Stimulated activated CD4-positive, alpha-beta T cell treated with anti-CD3 and anti-CD28 coated beads, Interleukin-15, amount 100 ng/mL, for 48 hours (primary cell): ENCODE measurements around the gene ZNF658.
A peak's percentile ranks its signal among the peaks of the same experiment; 100 is the strongest.
"Not testable (repeated sequence)": the region's sequence is repeated elsewhere in the genome, so short reads cannot be mapped to it uniquely, and the experiment has no call there.

Experiments
- DNase-seq, 2 donors: peaks; one replicate each; pipeline ENCODE4 v3.0.0-alpha.2; 2020; ENCODE audit warnings: low read depth in 2 of 2

ZNF658 gene

GRCh38 chr9:66900490-66901131, at the start of gene ZNF658:
TSS of gene ZNF658 (plus strand) at chr9:66900725. CDS start at chr9:66903562, 2,837 bp downstream.
- DNase-seq, result peak; percentile 55

- DNase-seq, result not testable (repeated sequence)
Measured at GRCh38 chr9:66861732-66862131, 38.8 kb upstream of the ZNF658 start.

- DNase-seq, result not testable (repeated sequence)
Measured at GRCh38 chr9:66868660-66869059, 31.9 kb upstream of the ZNF658 start.

GRCh38 chr9:66880605-66881004, 19.9 kb upstream of the ZNF658 start:
- not testable (repeated sequence) for DNase-seq

GRCh38 chr9:66881847-66882246, 18.7 kb upstream of the ZNF658 start:
- DNase-seq, result not testable (repeated sequence)

GRCh38 chr9:66890334-66890733, 10.2 kb upstream of the ZNF658 start:
- not testable (repeated sequence) for DNase-seq

GRCh38 chr9:66901141-66901540, 616 bp downstream of the ZNF658 start:
- not testable (repeated sequence) for DNase-seq

GRCh38 chr9:66909560-66909959, 9.0 kb downstream of the ZNF658 start:
- not testable (repeated sequence) for DNase-seq

- not testable (repeated sequence) for DNase-seq
Measured at GRCh38 chr9:66920072-66920471, 19.5 kb downstream of the ZNF658 start.

- DNase-seq, result not testable (repeated sequence)
Measured at GRCh38 chr9:66936194-66936870, 35.8 kb downstream of the ZNF658 start.

- DNase-seq, result not testable (repeated sequence)
Measured at GRCh38 chr9:66937662-66938061, 37.1 kb downstream of the ZNF658 start.

GRCh38 chr9:66938322-66938721, 37.8 kb downstream of the ZNF658 start:
- DNase-seq, result not testable (repeated sequence)

GRCh38 chr9:66939878-66940830, 39.6 kb downstream of the ZNF658 start:
- DNase-seq, result not testable (repeated sequence)

- DNase-seq, result not testable (repeated sequence)
Measured at GRCh38 chr9:66942400-66943155, 42.1 kb downstream of the ZNF658 start.

- not testable (repeated sequence) for DNase-seq
Measured at GRCh38 chr9:66952576-66952975, 52.1 kb downstream of the ZNF658 start.
